ENCODE data around the gene MYH2.
"Not testable (repeated sequence)": the region's sequence is repeated elsewhere in the genome, so short reads cannot be mapped to it uniquely, and the experiment has no call there.

The MYH2 gene

GRCh38 chr17:10549096-10549842, at the start of gene MYH2:
Gene MYH2 (minus strand): TSS chr17:10549658. CDS start chr17:10547920, 1,738 bp downstream.
- no peak for DNase-seq

- no peak for DNase-seq
Measured at GRCh38 chr17:10598621-10599020, 49.2 kb upstream of the MYH2 start.

GRCh38 chr17:10589553-10590145, 40.2 kb upstream of the MYH2 start:
- no peak for DNase-seq

DNA sequence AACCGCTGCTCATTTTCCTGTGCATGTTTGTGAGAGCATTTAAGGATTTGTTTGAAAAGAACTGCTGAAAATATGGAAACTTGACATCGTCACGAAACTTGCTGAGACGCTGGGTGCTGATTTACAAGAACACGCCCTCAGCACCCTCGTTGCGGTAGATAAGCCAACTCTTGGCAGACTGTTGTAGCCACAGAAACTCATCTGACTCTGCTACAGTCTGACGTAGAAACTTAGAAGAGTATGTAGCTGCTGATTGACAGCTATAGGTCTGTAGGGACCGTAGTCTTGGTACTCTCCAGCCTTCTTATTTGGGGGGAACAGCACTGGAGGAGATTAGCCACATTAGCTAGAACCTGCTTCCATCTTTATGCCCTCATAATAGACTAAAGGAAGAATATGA, 36.1 kb upstream of the MYH2 start:
- DNase-seq = no peak

DNA sequence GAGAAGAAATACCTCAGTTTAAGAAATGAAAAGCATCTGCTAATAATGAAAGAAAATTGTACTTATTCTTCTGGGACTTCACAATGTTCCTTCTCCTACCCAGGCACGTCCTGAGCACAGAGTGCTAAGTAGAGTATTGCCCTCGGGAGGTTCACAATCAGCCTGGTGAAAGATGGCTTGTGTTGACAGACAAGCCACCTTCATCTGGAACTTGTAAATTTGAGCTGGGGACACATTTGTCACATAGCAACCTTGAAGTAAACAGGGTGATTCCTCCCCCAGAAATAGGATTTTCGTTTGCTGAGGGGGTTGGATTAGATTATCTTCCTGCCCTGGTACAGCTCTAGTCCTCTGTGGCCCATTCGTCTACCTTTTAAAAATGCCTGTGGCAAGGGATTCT, 34.4 kb upstream of the MYH2 start:
- DNase-seq = no peak

- DNase-seq = no peak
Measured at GRCh38 chr17:10579270-10579669, 29.8 kb upstream of the MYH2 start.

DNA sequence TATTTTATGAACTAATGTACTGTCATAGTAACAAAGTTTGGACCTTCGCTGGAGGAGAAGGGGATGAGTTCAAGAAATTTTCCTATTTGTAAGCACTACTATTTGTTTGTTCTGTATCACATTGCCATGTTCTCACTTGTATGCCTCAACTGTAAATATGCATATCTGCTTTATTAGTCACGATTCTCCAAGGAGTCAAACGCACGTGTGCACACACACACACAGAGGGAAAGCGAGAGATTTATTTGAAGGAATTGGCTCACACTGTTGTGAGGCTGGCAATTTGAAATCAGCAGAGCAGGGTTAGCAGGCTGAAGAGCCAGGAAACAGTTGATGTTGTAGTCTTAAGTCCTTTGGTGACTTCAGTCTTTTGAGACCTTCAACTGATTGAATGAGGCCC, 24.9 kb upstream of the MYH2 start:
- DNase-seq = no peak

DNA sequence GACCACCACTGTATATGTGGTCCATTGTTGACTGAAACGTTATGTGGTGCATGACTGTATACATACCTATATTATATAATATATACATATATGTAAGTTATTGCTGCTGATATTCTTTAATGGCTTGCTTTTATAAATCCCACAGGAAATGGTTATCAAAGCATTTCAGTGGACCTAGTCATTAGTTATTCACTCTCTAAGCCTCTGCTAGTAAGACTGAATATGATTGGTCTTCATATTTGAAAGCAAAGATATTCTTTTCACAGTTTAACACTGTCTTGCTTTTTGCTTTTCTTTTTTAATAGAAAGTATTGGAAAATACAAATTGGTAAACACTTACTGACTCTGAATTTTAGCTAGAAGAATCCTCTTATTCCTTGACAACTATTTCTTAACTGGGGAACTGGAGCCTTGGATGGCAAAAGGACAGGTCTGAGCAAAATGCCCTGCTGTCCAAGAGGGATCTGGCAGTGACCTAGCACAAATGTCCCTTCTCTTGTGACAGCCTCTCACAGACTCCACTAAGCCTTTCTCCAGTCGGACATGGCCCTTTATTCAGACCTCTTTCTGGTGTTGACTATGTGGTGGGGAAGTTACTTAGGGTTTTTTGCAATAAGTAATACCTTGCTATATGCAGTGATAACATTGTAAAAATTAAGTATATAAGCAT, 14.7 kb upstream of the MYH2 start:
- no peak for DNase-seq

DNA sequence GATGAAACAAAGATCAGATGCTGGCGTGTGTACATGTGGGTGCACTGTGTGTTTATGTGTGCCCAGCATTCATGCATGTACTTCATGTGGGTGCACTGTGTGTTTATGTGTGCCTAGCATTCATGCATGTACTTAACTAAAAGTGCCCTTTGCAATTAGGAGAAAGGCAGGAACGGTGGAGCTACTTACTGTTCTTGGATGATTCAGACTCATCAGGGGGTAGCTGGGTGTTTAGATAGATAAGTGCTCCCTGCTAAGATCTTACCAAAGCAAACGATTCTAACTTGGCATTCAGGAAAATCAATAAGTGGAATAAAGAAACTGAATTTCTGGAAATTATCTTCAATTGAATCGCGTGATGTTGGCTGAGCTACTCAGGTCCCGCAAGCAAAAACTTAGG, 8.6 kb upstream of the MYH2 start:
- no peak for DNase-seq

GRCh38 chr17:10557422-10557821, 8.0 kb upstream of the MYH2 start:
- no peak for DNase-seq

GRCh38 chr17:10556301-10557005, 7.0 kb upstream of the MYH2 start:
- DNase-seq = no peak

DNA sequence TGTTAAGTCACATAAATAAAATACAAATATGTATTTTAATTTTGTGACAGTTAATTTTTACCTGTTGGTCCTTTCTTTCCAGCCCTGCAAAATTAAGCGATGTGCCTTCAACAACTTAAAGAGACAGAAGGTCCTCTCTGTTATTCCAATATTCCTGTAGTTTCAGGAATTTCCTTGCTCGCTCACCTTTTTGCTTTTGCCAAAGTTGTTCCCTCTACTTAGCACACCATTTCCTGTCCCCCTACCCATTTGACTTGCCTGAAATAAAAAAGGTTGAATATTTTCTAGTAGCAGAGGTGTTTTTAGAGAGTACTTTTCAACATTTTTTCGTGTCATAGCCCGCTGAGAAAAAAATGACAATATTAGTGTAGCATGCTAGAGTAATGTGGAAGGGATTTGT, 556 bp upstream of the MYH2 start:
- no peak for DNase-seq

GRCh38 chr17:10547351-10547750, 2.1 kb downstream of the MYH2 start:
- DNase-seq = no peak

DNA sequence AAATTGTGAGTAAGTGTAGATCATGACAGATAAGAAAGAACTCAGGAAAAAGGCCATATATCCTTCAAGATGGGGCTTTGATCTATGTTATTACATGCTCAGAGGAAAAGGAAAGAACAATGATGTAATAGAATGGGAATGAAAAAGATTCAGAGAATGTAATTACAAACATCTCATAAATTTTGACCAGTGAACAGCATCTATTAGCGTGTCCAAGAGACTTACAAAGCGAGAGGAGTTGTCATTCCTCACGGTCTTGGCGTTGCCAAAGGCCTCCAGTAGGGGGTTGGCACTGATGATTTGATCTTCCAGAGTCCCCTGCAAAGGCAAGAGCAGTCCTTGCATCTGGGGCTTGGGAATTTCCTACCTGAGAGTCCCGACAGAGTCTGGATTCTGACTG, 6.0 kb downstream of the MYH2 start:
- not testable (repeated sequence) for DNase-seq

DNA sequence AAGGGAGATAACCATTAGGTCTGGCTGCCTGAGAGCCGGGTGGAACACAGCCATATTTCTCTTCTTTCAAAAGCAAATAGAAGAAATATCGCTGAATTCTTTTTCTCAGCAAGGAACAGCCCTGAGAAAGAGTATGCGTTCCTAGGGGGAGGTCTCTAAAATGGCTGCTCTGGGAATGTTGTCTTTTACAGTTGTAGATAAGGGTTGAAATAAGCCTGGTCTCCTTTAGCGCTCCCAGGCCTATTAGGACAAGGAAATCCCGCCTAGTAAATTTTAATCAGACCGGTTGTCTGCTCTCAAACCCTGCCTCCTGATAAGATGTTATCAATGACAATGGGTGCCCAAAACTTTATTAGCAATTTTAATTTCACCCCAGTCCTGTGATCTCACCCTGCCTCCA, 8.3 kb downstream of the MYH2 start:
- not testable (repeated sequence) for DNase-seq

DNA sequence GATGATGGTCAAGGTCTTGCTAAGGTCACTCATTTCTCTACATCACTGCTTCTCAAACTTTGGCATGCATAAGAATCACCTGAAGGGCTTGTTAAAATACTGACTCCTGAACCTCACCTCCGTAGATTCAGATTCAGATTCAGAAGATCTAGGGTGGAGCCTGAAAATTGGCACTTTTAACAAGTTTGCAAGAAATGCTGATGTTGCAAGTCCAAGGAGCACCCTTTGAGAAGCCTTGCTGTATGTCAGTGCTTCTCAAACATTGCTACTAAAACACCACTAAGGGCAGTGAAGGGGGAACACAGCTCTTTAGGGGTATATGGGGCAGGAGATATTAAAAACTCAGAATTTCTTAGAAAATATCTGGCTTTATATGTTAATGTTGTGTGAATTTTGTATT, 17.4 kb downstream of the MYH2 start:
- no peak for DNase-seq

DNA sequence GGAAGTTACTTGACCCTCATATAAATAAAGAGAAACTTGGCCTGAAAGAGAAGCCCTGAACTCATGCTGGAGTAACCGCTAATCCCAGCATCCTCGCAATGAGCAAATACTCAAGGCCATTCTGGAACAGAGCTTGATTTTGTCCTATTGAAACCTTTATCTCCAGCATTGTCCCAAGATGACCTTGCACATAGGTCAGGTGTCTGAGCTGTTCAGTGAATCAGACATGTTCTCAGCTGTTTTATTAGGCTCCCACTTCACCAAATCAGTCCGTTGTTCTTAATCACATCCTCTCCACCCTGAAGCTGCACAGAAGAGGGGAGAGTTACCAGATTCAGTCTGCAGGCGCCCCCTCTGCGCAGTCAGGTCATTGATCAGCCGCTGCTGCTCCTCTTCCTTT, 22.0 kb downstream of the MYH2 start:
- DNase-seq = no peak

DNA sequence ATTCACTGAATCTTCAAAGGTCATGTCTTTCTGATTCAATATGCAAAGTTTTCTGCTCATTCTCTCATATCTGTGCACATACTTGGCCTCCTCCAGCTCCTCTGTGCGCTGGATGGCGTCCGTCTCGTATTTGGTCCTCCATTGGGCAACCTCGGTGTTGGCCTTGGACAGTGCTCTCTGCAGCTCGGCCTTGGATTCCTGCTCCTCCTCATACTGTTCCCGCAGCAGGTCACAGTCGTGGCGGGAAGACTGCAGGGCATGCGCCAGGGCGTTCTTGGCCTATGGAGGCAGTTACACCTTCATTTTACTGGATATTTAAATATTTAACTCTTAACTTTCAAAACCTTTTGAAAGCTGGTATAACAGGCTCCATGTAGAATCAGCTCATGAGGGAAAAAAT, 22.9 kb downstream of the MYH2 start:
- no peak for DNase-seq

DNA sequence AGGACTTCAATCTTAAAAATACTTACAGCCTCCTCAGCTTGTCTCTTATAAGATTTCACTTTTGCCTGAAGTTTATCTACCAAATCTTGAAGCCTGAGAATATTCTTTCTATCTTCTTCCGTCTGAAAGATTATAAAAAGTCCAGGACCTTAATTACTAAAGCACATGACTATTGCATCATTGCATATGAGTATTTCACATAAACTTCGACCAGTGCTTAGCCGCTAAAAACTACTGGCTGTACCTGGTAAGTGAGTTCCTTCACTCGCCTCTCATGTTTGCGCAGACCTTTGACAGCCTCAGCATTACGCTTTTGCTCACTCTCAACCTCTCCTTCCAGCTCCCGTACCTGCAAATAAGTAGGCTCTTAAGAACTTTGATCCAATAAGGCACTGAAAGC, 26.4 kb downstream of the MYH2 start:
- DNase-seq = no peak

- DNase-seq = no peak
Measured at GRCh38 chr17:10521949-10522348, 27.5 kb downstream of the MYH2 start.

GRCh38 chr17:10518271-10519037, 31.0 kb downstream of the MYH2 start, which contains the start of gene MYH1:
Gene MYH1 (minus strand): TSS chr17:10518542. CDS start chr17:10516642, 1,900 bp downstream.
- no peak for DNase-seq

- DNase-seq = no peak
Measured at GRCh38 chr17:10516638-10517037, 32.8 kb downstream of the MYH2 start.

GRCh38 chr17:10516065-10516464, 33.4 kb downstream of the MYH2 start:
- DNase-seq = no peak

Data from MV-4-11 (cell line).